GM12874 (cell line): ENCODE data around the gene FREY1.

Source experiments
- TF ChIP-seq, protein P1 (sequence below): IDR thresholded peaks from 2 replicates; pipeline ENCODE4 v1.5.1; 2011; ENCODE audit warnings: low read depth, mild to moderate bottlenecking, control low read depth, low read length, moderate library complexity; ENCODE audit not compliant: insufficient read depth

Gene FREY1

DNA sequence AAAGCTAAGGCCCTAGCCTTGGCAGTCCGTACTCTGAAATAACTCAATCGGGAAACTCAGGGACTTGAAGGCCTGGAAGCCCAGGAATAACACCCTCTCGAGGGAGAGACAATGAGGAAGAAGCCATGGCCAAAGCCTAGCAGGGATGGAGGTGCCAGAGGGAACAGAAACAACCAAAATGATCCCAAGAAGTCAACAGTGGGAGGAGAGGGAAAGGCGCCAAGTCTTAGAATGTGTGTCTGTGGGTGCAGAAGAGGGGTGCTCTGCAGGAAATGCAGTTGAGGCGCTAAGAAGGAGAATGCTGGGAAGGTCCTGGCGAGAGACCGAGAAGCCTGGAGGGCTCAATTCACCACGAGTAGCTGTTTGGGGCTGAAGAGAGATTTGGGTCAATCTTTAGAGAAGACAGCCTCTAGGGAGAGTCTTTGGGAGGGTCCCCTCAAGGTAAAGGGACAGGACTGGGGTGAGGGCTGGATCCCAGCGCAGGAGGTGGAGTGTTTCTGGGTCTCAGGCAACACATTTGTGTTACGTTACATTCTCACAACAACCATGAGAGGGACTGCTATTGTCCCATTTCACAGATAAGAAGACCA, 22.4 kb downstream of the FREY1 start:
- TF ChIP-seq, protein P1, sequence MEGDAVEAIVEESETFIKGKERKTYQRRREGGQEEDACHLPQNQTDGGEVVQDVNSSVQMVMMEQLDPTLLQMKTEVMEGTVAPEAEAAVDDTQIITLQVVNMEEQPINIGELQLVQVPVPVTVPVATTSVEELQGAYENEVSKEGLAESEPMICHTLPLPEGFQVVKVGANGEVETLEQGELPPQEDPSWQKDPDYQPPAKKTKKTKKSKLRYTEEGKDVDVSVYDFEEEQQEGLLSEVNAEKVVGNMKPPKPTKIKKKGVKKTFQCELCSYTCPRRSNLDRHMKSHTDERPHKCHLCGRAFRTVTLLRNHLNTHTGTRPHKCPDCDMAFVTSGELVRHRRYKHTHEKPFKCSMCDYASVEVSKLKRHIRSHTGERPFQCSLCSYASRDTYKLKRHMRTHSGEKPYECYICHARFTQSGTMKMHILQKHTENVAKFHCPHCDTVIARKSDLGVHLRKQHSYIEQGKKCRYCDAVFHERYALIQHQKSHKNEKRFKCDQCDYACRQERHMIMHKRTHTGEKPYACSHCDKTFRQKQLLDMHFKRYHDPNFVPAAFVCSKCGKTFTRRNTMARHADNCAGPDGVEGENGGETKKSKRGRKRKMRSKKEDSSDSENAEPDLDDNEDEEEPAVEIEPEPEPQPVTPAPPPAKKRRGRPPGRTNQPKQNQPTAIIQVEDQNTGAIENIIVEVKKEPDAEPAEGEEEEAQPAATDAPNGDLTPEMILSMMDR = no peak

DNA sequence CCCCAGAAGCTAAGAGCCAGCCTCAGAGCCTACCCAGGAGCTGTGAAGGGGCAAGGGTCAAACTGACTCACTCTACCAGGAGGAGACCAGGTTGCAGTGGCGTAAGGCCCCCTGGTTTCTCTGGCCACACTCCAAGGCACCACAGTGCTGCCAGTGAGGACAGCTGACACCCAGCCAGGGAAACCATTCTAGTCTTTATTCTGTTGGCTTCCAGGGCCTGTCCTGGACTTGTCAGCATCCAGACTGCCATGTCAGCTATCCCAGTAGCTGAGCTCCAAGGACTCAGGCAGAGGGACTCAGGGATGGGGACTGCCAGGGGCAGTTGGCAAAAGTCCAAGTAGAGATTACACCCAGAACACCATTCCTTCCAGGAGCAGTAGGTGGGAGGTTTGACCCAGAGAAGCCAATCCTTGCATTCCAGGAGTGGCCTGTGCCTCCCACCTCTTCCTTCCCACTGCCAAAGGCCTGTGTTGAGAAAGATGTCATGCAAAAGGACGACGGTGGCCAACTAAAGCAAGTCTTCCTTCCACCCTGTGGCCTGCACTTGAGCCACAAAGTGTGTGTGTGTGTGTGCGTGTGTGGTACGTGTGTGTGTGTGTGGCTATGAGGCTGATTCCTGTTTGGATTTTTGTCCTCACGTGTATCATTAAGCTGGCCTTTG, 25.2 kb downstream of the FREY1 start:
- TF ChIP-seq, protein P1 = no peak

DNA sequence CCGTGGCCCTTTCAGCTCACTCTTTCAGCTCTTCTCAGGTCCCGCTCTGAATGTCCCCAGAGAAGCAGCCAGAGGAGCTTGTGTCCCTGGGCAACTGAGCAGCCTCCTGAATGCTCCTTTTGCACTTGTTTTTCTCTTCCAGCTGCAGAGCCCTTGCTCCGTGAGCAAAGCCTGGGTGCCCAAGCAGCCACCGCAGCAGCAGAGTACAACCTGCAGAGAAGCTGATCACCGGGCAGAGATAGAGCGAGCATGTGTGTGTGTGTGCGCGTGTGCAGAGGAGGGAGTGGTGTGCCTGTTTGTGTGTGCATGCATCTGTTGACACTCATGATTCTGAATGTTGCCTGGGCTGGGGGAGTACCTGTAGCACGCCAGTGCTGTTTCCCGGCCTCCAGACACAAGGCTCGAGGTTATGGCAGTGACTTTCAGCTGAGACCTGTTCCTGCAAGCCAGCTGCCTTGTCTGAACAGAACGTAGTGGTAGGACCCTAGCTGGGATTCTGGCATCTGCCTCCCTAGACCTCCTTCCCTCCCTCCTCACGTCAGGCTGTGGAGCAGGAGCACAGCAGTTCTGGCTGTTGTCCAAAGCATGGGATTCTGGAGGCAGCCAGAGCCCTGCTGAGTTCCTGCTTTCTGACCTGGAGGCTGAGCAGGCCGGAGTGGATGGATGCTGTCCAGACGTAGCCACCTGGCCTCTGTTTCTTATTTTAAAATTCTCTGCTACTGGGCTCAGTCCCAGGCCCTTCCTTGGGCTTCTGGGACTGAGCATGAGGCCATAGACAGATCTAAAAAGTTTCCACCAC, 26.1 kb downstream of the FREY1 start:
- TF ChIP-seq, protein P1 = no peak

DNA sequence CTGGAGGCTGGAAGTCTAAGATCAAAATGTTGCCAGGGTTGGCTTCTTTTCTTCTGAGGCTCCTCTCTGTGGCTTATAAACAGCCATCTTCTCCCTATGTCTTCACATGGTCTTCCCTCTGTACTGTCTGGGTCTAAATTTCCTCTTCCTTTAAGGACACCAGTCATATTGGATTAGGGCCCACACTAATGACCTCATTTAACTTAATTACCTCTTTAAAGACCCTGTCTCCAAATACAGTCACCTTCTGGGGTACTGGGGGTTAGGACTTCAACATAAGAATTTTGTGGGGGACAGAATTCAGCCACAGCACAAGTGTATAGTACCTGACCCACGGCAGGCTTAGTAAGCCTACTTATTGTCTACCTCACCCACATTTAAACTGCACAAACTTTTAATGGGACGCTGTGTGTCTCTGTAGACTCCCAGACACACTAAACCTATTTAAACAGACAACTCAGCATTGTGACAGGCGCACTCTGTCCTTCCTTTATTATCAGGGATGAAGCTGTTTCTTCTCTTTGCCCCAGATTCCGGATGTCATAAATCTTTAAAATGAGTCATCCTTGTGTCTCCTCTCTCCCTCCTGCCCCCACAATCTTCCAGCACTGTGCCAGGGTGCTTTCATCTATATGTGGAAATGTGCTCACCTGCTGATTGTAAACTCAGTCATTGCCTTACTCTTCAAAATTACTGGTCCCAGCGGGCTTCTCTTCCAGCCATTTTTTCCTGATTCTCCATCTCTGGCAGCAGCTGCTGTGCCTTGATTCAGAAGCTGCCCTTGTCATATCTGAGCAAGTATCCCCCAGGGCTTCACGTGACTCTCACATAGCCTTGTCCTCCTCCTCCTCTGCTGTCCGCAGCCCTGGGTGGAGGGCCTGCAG, 27.0 kb downstream of the FREY1 start:
- TF ChIP-seq, protein P1 = no peak

DNA sequence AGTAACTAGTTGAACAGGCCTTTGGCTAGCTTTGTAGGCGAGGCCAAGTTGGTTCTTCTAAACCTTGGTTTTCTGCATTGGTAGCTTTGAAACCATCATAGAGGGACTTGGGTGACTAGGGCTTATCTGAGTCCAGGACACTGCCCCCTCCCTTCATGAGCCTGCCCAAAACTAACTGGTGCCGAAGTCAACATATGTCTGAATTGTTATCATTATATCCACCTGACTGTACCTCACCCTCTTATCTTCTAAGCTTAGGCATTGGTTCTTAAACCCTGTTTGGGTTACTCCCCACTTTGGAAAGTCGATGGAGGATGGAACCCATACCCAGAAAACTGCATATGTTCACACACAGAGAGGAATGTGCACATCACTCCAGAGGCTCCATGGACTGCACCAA, 29.2 kb downstream of the FREY1 start:
- TF ChIP-seq, protein P1 = no peak

DNA sequence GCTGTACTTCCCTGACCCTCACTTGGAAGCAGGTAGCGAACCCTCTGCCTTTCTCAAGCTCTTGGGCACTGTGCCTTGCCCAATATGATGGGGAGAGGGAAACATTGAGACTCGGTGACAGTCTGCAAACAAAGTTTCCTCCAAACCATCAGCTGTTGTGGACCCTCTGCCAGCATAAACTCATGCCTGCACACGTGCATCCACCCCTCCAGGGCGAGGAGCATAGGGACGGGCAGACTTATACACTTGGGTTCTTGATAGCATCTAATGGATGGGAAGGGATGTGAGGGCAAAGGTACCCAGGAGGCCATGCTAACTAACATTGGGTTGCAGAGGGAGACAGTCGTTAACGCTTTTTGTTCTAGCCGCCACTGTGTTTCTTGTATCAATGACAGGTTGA, 29.9 kb downstream of the FREY1 start:
- TF ChIP-seq, protein P1 = no peak

DNA sequence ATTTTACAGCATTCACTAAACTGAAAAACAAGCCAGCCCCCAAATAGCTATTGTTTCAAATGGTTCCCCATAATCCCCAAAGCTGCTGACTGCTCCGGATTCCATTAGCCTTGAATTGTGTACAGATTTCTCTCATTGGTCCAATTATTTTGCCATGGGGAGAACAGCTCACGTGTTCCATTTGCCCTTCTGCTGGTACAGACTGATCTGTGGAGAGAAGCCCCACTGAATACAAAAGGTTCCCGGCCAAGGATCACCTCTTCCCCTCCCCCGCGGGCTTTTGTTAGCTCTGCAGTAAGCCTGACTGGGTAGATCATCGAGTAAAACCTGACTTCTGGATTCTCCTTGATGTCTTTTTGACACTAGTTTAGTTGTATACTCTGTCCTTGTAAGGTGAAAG, 30.7 kb downstream of the FREY1 start:
- TF ChIP-seq, protein P1 = no peak
